OCI-LY7 (cell line): ENCODE measurements around the gene SIK2. TPM values are rescaled to one million over a fixed set of nuclear protein-coding genes. Genes with fewer than 3 reads are reported as not detected.
"Not testable (repeated sequence)": the region's sequence is repeated elsewhere in the genome, so short reads cannot be mapped to it uniquely, and the experiment has no call there.

Experiments used
- BruUV-seq: library from RNA; stranded (reverse); fragments of 400-500 nt; replicated peaks from 2 replicates; lab custom pipeline; 2021; lab: Mats Ljungman, UMichigan
- CTCF ChIA-PET: fragments of 300-600 bp; sonication (Branson Sonifier 250); formaldehyde crosslinking; loops from one replicate; lab custom pipeline; 2022; ENCODE audit warnings: antibody characterized with exemption; ENCODE audit not compliant: unreplicated experiment; lab: Charles Lee
- POLR2A ChIA-PET: fragments of 300-600 bp; sonication (Branson Sonifier 250); formaldehyde crosslinking; loops from one replicate; lab custom pipeline; 2022; ENCODE audit warnings: antibody characterized with exemption; lab: Charles Lee
- DNase-seq: peaks from one replicate; pipeline ENCODE4 v3.0.0-alpha.2; 2015; ENCODE audit warnings: low spot score
- H2AFZ ChIP-seq: fragments of 200-600 bp; sonication (generic), shearing (Covaris generic); 2 replicates; pipeline ENCODE4 v1.6.1; 2014; ENCODE audit warnings: mild to moderate bottlenecking, antibody characterized with exemption, low read length, moderate library complexity
- H3K27ac ChIP-seq: fragments of 200-600 bp; sonication (generic); 2 replicates; pipeline ENCODE4 v1.5.1; 2014; ENCODE audit warnings: mixed run types, low read depth, mild to moderate bottlenecking, moderate library complexity, low read length, inconsistent platforms; ENCODE audit not compliant: poor library complexity, severe bottlenecking
- H3K36me3 ChIP-seq: fragments of 200-600 bp; sonication (generic); 2 replicates; pipeline ENCODE4 v1.6.1; 2014; ENCODE audit warnings: mild to moderate bottlenecking, antibody characterized with exemption, low read length, moderate library complexity, mixed read lengths; ENCODE audit not compliant: insufficient read depth
- H3K4me1 ChIP-seq: fragments of 200-600 bp; sonication (generic); 2 replicates; pipeline ENCODE4 v1.5.1; 2014; ENCODE audit warnings: mild to moderate bottlenecking, low read length; ENCODE audit not compliant: insufficient read depth, poor library complexity, severe bottlenecking
- H3K4me2 ChIP-seq: fragments of 200-600 bp; sonication (generic); 2 replicates; pipeline ENCODE4 v1.6.1; 2014; ENCODE audit warnings: mild to moderate bottlenecking, low read length
- H3K4me3 ChIP-seq: fragments of 200-600 bp; sonication (generic); 2 replicates; pipeline ENCODE4 v1.5.1; 2014; ENCODE audit warnings: mild to moderate bottlenecking, low read depth, low read length; ENCODE audit not compliant: poor library complexity, severe bottlenecking
- H3K79me2 ChIP-seq: fragments of 200-600 bp; sonication (generic); 2 replicates; pipeline ENCODE4 v1.6.1; 2016; ENCODE audit warnings: low read depth, mild to moderate bottlenecking, low read length, moderate library complexity, mixed read lengths; ENCODE audit not compliant: insufficient read depth
- H3K9me2 ChIP-seq: fragments of 200-600 bp; sonication (generic); 2 replicates; pipeline ENCODE4 v1.6.1; 2016; ENCODE audit warnings: mild to moderate bottlenecking, low read length, mixed read lengths; ENCODE audit not compliant: insufficient read depth
- H3K9me3 ChIP-seq: fragments of 200-600 bp; sonication (generic); 2 replicates; pipeline ENCODE4 v1.6.1; 2014; ENCODE audit warnings: mild to moderate bottlenecking, mixed run types, low read length, mixed read lengths
- H4K20me1 ChIP-seq: fragments of 200-600 bp; sonication (generic); 2 replicates; pipeline ENCODE4 v1.6.1; 2014; ENCODE audit warnings: mild to moderate bottlenecking, antibody characterized with exemption, low read length, moderate library complexity, mixed read lengths; ENCODE audit not compliant: insufficient read depth
- CTCF ChIP-seq: fragments of 200-600 bp; sonication (generic); conservative IDR thresholded peaks from 2 replicates; pipeline ENCODE4 v1.5.1; 2014; ENCODE audit warnings: mild to moderate bottlenecking, antibody characterized with exemption, low read length, moderate library complexity, mixed read lengths
- EZH2phosphoT487 ChIP-seq: fragments of 200-600 bp; sonication (generic); IDR thresholded peaks from 2 replicates; pipeline ENCODE4 v1.6.1; 2018; ENCODE audit warnings: low read depth, borderline replicate concordance, mild to moderate bottlenecking, mixed run types, antibody characterized with exemption, low read length, moderate library complexity, mixed read lengths
- intact Hi-C: fragments of 100-400 bp; cut with micrococcal nuclease; formaldehyde crosslinking; loops from one replicate; pipeline ENCODE4 v1.10.0; 2022; ENCODE audit not compliant: unreplicated experiment
- total RNA-seq, 2 experiments: library from RNA; depleted of rRNA in 1 of 2; stranded (reverse); fragments of >200 nt in 1 of 2; shearing (Covaris generic) in 1 of 2; gene quantifications; 2 replicates each; pipeline ENCODE4 v1.2.3, GENCODE V29; 2014 to 2022

SIK2 gene
- total RNA-seq, 2 experiments from 2014 or later = 9.8 to 16.9 TPM

DNA sequence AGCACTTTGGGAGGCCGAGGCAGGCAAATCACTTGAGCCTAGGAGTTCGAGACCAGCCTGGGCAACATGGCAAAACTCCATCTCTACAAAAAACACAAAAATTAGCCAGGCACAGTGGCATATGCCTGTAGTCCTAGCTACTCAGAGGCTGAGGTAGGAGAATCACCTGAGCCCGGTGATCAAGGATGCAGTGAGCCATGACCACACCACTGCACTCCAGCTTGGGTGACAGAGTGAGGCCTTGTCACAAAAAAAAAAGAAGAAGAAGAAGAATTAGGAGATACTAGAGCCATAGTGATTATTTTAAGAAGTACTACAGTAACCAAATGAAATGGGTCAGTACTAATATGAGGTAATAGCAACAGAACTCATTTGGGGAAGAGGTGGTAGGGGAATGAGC lies 56.2 kb downstream of the SIK2 start:
- H2AFZ ChIP-seq, H3K9me3 ChIP-seq, BruUV-seq, DNase-seq, H3K4me2 ChIP-seq, H3K27ac ChIP-seq, H3K9me2 ChIP-seq, H3K4me3 ChIP-seq, intact Hi-C loops, H3K36me3 ChIP-seq, H4K20me1 ChIP-seq, H3K4me1 ChIP-seq, H3K79me2 ChIP-seq: not testable (repeated sequence)
- POLR2A ChIA-PET = interaction anchor here (0.6 to 1.6 kb wide), 5 partner anchors 8 to 86 kb away, joined by 3 to 4 read pairs (median 4); no protein-coding TSS in a partner anchor
- CTCF ChIA-PET = interaction anchor here (0.8 kb wide), 1 partner anchor 10 kb away, joined by 3 read pairs; no protein-coding TSS in a partner anchor

GRCh38 chr11:111659201-111660115 lies 57.2 kb downstream of the SIK2 start:
- Histone ChIP-seq H3K9me2 (no peaks in the 10 kb centered on the region), H3K79me2 (no peaks in the 10 kb centered on the region), H2AFZ (no peak overlapping the region), H3K27ac (no peak overlapping the region), H3K9me3 (no peaks in the 10 kb centered on the region), H3K4me2 (no peak overlapping the region), H3K4me3 (no peak overlapping the region), H3K36me3 (no peaks in the 10 kb centered on the region), H3K4me1 (no peaks in the 10 kb centered on the region), H4K20me1 (no peaks in the 10 kb centered on the region)
- DNase-seq = no peak
- CTCF ChIA-PET = no interaction called here
- intact Hi-C loops = no loop called here
- no TSS peak for BruUV-seq
- TF ChIP-seq EZH2phosphoT487 (no peak), CTCF (no peak)
- POLR2A ChIA-PET = interaction anchor here (0.6 to 1.4 kb wide), 8 partner anchors 9 to 85 kb away, joined by 3 to 4 read pairs (median 3); no protein-coding TSS in a partner anchor

GRCh38 chr11:111660822-111661221 lies 58.6 kb downstream of the SIK2 start:
- no TSS peak for BruUV-seq
- Histone ChIP-seq H4K20me1 (0 out of 2 replicates have a peak, but pooled peaks cover 3% of the 10 kb centered on the region), H3K36me3 (no peaks in the 10 kb centered on the region), H3K4me1 (no peaks in the 10 kb centered on the region), H3K4me3 (no peak overlapping the region), H3K9me3 (no peaks in the 10 kb centered on the region), H3K27ac (no peak overlapping the region), H2AFZ (no peak overlapping the region), H3K4me2 (no peak overlapping the region), H3K9me2 (no peaks in the 10 kb centered on the region), H3K79me2 (no peaks in the 10 kb centered on the region)
- ChIA-PET POLR2A (interaction anchor here (0.6 to 1.6 kb wide), 5 partner anchors 11 to 119 kb away, joined by 3 to 4 read pairs (median 4); no protein-coding TSS in a partner anchor), CTCF (no interaction called here)
- intact Hi-C loops = no loop called here
- TF ChIP-seq EZH2phosphoT487 (no peak), CTCF (no peak)
- DNase-seq = no peak
